H1 (cell line): ENCODE measurements around the gene KLHL29. TPM values are rescaled to one million over a fixed set of nuclear protein-coding genes. Genes with fewer than 3 reads are reported as not detected.

Experiments
- CTCF ChIA-PET: fragments of 300-600 bp; sonication (Branson Sonifier 250); formaldehyde crosslinking; loops from one replicate; lab custom pipeline; 2021; ENCODE audit not compliant: partially characterized antibody; lab: Charles Lee
- POLR2A ChIA-PET: fragments of 300-600 bp; sonication (Branson Sonifier 250); formaldehyde crosslinking; loops from one replicate; lab custom pipeline; 2021; ENCODE audit warnings: inconsistent platforms; ENCODE audit not compliant: partially characterized antibody; lab: Charles Lee
- DNase-seq, 2 experiments: peaks; one replicate each; pipeline versions ENCODE4 v3.0.0 to v3.0.0-alpha.2; 2010 to 2022; ENCODE audit warnings: low spot score in 2 of 2, low read depth in 1 of 2, mixed read lengths in 1 of 2
- FAIRE-seq: peaks from 2 replicates; lab custom pipeline; 2011; peaks lifted over from hg19 to GRCh38; lab: Jason Lieb, UNC
- H2AFZ ChIP-seq: 2 replicates; pipeline ENCODE4 v1.8.1; 2012; ENCODE audit warnings: low read length, inconsistent platforms
- H2AK5ac ChIP-seq: 2 replicates; pipeline ENCODE4 v1.6.1; 2013; ENCODE audit warnings: low read depth, low read length
- H2BK120ac ChIP-seq: replicated peaks from 2 replicates; pipeline ENCODE3; 2013; ENCODE audit warnings: low read depth, low read length, inconsistent platforms
- H2BK12ac ChIP-seq: 2 replicates; pipeline ENCODE4 v1.6.1; 2013; ENCODE audit warnings: low read depth, low read length
- H2BK15ac ChIP-seq: 2 replicates; pipeline ENCODE4 v1.6.1; 2013; ENCODE audit warnings: low read length
- H2BK20ac ChIP-seq: 2 replicates; pipeline ENCODE4 v1.6.1; 2013; ENCODE audit warnings: low read length
- H2BK5ac ChIP-seq: 2 replicates; pipeline ENCODE4 v1.6.1; 2013; ENCODE audit warnings: low read depth, low read length
- H3K14ac ChIP-seq: 2 replicates; pipeline ENCODE4 v1.6.1; 2013; ENCODE audit warnings: inconsistent platforms; ENCODE audit not compliant: insufficient read length
- H3K18ac ChIP-seq: 2 replicates; pipeline ENCODE4 v1.6.1; 2013; ENCODE audit warnings: low read length; ENCODE audit errors: extremely low read depth
- H3K23ac ChIP-seq: 2 replicates; pipeline ENCODE4 v1.6.1; 2013; ENCODE audit warnings: inconsistent platforms; ENCODE audit not compliant: insufficient read length
- H3K23me2 ChIP-seq: 2 replicates; pipeline ENCODE4 v1.6.1; 2013; ENCODE audit warnings: low read depth, low read length
- H3K27ac ChIP-seq: 2 replicates; pipeline ENCODE4 v1.6.1; 2011; ENCODE audit warnings: low read depth, low read length, inconsistent platforms
- H3K27me3 ChIP-seq, 4 experiments: replicated peaks in 1 of 4; 1 replicate in 1 of 4; 2 replicates in 3 of 4; pipeline versions ENCODE4 v1.6.1 to v1.8.1; 2011 to 2013; ENCODE audit warnings: low read length in 3 of 4, mild to moderate bottlenecking in 3 of 4, inconsistent platforms in 2 of 4, mixed read lengths in 2 of 4, moderate library complexity in 1 of 4; ENCODE audit not compliant: control insufficient read depth in 3 of 4, insufficient read depth in 3 of 4; ENCODE audit errors: extremely low read depth in 1 of 4
- H3K36me3 ChIP-seq, 4 experiments: 2 replicates each; pipeline versions ENCODE4 v1.6.1 to v1.8.1; 2011 to 2013; ENCODE audit warnings: mild to moderate bottlenecking in 4 of 4, low read length in 3 of 4, moderate library complexity in 2 of 4, control low read depth in 1 of 4, inconsistent platforms in 1 of 4; ENCODE audit not compliant: insufficient read depth in 4 of 4, control insufficient read depth in 2 of 4
- H3K4ac ChIP-seq: replicated peaks from 2 replicates; pipeline ENCODE3; 2013; ENCODE audit warnings: low read length, low read depth, mixed read lengths, inconsistent platforms; ENCODE audit not compliant: insufficient read length
- H3K4me1 ChIP-seq, 4 experiments: replicated peaks in 1 of 4; 1 replicate in 1 of 4; 2 replicates in 3 of 4; pipeline versions ENCODE4 v1.6.1 to v1.8.1; 2011 to 2013; ENCODE audit warnings: low read length in 3 of 4, inconsistent platforms in 2 of 4, mixed read lengths in 1 of 4; ENCODE audit not compliant: insufficient read depth in 4 of 4, control insufficient read depth in 3 of 4
- H3K4me2 ChIP-seq, 2 experiments: 2 replicates each; pipeline versions ENCODE4 v1.6.1 to v1.8.1; 2011 to 2013; ENCODE audit warnings: low read depth in 2 of 2, low read length in 2 of 2, control low read depth in 1 of 2, inconsistent platforms in 1 of 2, mild to moderate bottlenecking in 1 of 2; ENCODE audit not compliant: insufficient read depth in 1 of 2
- H3K4me3 ChIP-seq, 4 experiments: fragments of 200-600, 300-600 bp in 1 of 4; sonication (generic), shearing (Covaris generic), sonication (Bioruptor Twin) in 1 of 4; 2 replicates each; pipeline versions ENCODE4 v1.5.1 to v1.8.1; 2011 to 2016; ENCODE audit warnings: low read length in 4 of 4, low read depth in 3 of 4, control low read depth in 2 of 4, inconsistent platforms in 2 of 4, mild to moderate bottlenecking in 2 of 4, mixed read lengths in 1 of 4, moderate library complexity in 1 of 4; ENCODE audit not compliant: insufficient read depth in 2 of 4; ENCODE audit errors: extremely low read depth in 1 of 4
- H3K56ac ChIP-seq: replicated peaks from 2 replicates; pipeline ENCODE3; 2013; ENCODE audit warnings: low read depth, mild to moderate bottlenecking, mixed read lengths, low read length, inconsistent platforms; ENCODE audit not compliant: insufficient read length
- H3K79me1 ChIP-seq: 2 replicates; pipeline ENCODE4 v1.6.1; 2013; ENCODE audit warnings: low read depth, low read length, control low read depth
- H3K79me2 ChIP-seq, 2 experiments: 2 replicates each; pipeline versions ENCODE4 v1.6.1 to v1.8.1; 2012 to 2013; ENCODE audit warnings: low read length in 2 of 2, mild to moderate bottlenecking in 2 of 2, inconsistent platforms in 1 of 2; ENCODE audit not compliant: insufficient read depth in 2 of 2, control insufficient read depth in 1 of 2
- H3K9ac ChIP-seq, 4 experiments: replicated peaks in 1 of 4; 1 replicate in 1 of 4; 2 replicates in 3 of 4; pipeline versions ENCODE4 v1.6.1 to v1.8.1; 2011 to 2013; ENCODE audit warnings: low read depth in 3 of 4, low read length in 3 of 4, control low read depth in 2 of 4, mild to moderate bottlenecking in 2 of 4, moderate library complexity in 2 of 4, inconsistent platforms in 1 of 4; ENCODE audit errors: extremely low read depth in 1 of 4
- H3K9me3 ChIP-seq, 2 experiments: 2 replicates each; pipeline versions ENCODE4 v1.6.1 to v1.8.1; 2012 to 2013; ENCODE audit warnings: mild to moderate bottlenecking in 2 of 2, moderate library complexity in 2 of 2, control low read depth in 1 of 2, inconsistent platforms in 1 of 2, low read depth in 1 of 2, low read length in 1 of 2, mixed read lengths in 1 of 2; ENCODE audit not compliant: insufficient read depth in 2 of 2
- H4K20me1 ChIP-seq, 2 experiments: replicated peaks in 1 of 2; 2 replicates each; pipeline versions ENCODE3 to v1.8.1; 2011 to 2013; ENCODE audit warnings: inconsistent platforms in 2 of 2, low read length in 2 of 2, mild to moderate bottlenecking in 1 of 2; ENCODE audit not compliant: insufficient read depth in 2 of 2, control insufficient read depth in 1 of 2
- H4K5ac ChIP-seq: 2 replicates; pipeline ENCODE4 v1.6.1; 2013; ENCODE audit warnings: low read length, low read depth, mixed read lengths, inconsistent platforms; ENCODE audit not compliant: insufficient read length
- H4K8ac ChIP-seq: 2 replicates; pipeline ENCODE4 v1.8.0; 2013; ENCODE audit warnings: mild to moderate bottlenecking, moderate library complexity, low read length, inconsistent platforms; ENCODE audit not compliant: insufficient read depth; ENCODE audit errors: extremely low read depth
- H4K91ac ChIP-seq: replicated peaks from 2 replicates; pipeline ENCODE3; 2013; ENCODE audit warnings: low read length, mixed read lengths, inconsistent platforms; ENCODE audit not compliant: insufficient read length
- BRCA1 ChIP-seq: IDR thresholded peaks from 2 replicates; pipeline ENCODE4 v1.6.1; 2012; ENCODE audit warnings: low read depth, low read length, improper control_type of control experiment
- CBX5 ChIP-seq: fragments of 300-800, 300-1000 bp; sonication (generic); IDR thresholded peaks from 2 replicates; pipeline ENCODE4 v1.7.1; 2016; ENCODE audit warnings: antibody characterized with exemption, low read length, low read depth
- GABPA ChIP-seq: IDR thresholded peaks from 2 replicates; pipeline ENCODE4 v1.6.1; 2011; ENCODE audit warnings: mild to moderate bottlenecking, low read length, moderate library complexity, borderline replicate concordance; ENCODE audit not compliant: insufficient read depth
- JUN ChIP-seq: IDR thresholded peaks from 2 replicates; pipeline ENCODE4 v1.6.1; 2011; ENCODE audit warnings: low read depth, mild to moderate bottlenecking, improper control_type of control experiment, low read length
- KDM4A ChIP-seq: IDR thresholded peaks from one replicate; pipeline ENCODE4 v1.7.1; 2012; ENCODE audit warnings: low read depth, mild to moderate bottlenecking, moderate library complexity, low read length, inconsistent platforms; ENCODE audit not compliant: severe bottlenecking
- POU5F1 ChIP-seq: IDR thresholded peaks from 2 replicates; pipeline ENCODE4 v1.6.1; 2011; ENCODE audit warnings: low read depth, mild to moderate bottlenecking, low read length, moderate library complexity
- RAD21 ChIP-seq, 2 experiments: IDR thresholded peaks in 1 of 2; conservative IDR thresholded peaks in 1 of 2; 2 replicates each; pipeline ENCODE4 v1.6.1; 2011; ENCODE audit warnings: low read depth in 2 of 2, low read length in 2 of 2, improper control_type of control experiment in 1 of 2, inconsistent platforms in 1 of 2, mild to moderate bottlenecking in 1 of 2, moderate library complexity in 1 of 2
- TAF1 ChIP-seq: IDR thresholded peaks from 2 replicates; pipeline ENCODE4 v1.6.1; 2011; ENCODE audit warnings: mild to moderate bottlenecking, low read depth, low read length
- WGBS, 2 experiments: shearing (Covaris generic) in 1 of 2; methylation state at CpG; one replicate each; pipeline versions ENCODE4 v1.1.6 to v1.1.7; 2013 to 2015; ENCODE audit warnings: low lambda C conversion rate in 2 of 2, mixed read lengths in 2 of 2, inconsistent platforms in 1 of 2, low coverage in 1 of 2, missing lambda C conversion rate in 1 of 2; ENCODE audit not compliant: insufficient replicate concordance in 2 of 2, insufficient coverage in 1 of 2, insufficient read length in 1 of 2; ENCODE audit errors: extremely low coverage in 1 of 2, missing lambda C conversion rate in 1 of 2; 5-methylcytosine and 5-hydroxymethylcytosine counted together
- polyA plus RNA-seq, 7 experiments: library from polyadenylated mRNA; depleted of rRNA in 3 of 7; stranded (reverse) in 5 of 7; unstranded in 2 of 7; fragments of >200 nt in 5 of 7; fragments of 200-250 nt in 2 of 7; gene quantifications; 1 replicate in 5 of 7; 2 replicates in 1 of 7; 4 replicates in 1 of 7; pipeline versions ENCODE4 v1.2.1 to v1.2.3, GENCODE V29; 2011 to 2013; ENCODE audit warnings: missing spikeins in 2 of 7, mixed read lengths in 2 of 7
- total RNA-seq: library from RNA; stranded (reverse); fragmentation: NEBNext Ultra II Directional; extraction: Animal tissue kit (Norgen Biotek cat#: 25700); gene quantifications from 2 replicates; pipeline ENCODE4 v1.2.1, GENCODE V29; 2021

The KLHL29 gene
- total and polyA plus RNA-seq, 2 of the 8 experiments (the other 6 are each of a cell fraction or from before 2014, with no cell fraction given): 1.1 to 4.7 TPM

DNA sequence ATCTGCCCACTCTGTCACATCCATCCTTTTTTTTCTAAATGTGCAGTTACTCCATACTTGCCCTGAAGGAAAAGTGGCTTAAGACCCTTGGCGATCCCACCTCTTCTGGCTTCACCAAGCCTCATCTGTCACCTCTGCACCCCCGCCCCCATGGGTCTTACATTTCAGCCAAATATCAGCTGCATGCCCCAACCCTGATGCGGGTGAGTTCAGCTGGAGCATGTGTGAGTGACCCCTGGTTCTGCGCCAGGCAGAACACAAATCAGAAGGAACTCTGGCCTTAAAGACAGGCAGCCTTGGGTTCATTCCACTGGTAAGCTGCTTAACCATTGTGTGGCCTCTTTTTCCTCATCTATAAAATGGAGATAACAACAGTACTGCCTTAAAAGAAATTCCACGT, 194.7 kb downstream of the KLHL29 start:
- DNase-seq (no peak), FAIRE-seq (no peak)
- no peak overlapping the region for H3K56ac ChIP-seq
- H3K36me3 ChIP-seq: no peaks in the 10 kb centered on the region
- H4K5ac ChIP-seq: no peak overlapping the region
- H2AK5ac ChIP-seq: no peak overlapping the region
- no peaks in the 10 kb centered on the region for H3K9me3 ChIP-seq
- H3K23me2 ChIP-seq: no peaks in the 10 kb centered on the region
- H2BK5ac ChIP-seq: no peak overlapping the region
- H3K23ac ChIP-seq: no peak overlapping the region
- 0 out of 7 replicates have a peak, but pooled peaks cover 0 to 2% (median 0%) of the 10 kb centered on the region in 4 experiments for H3K27me3 ChIP-seq
- no peak overlapping the region for H2AFZ ChIP-seq
- H3K79me2 ChIP-seq: no peaks in the 10 kb centered on the region
- WGBS, 2 experiments: 94% methylated on average over 5 of the region's 5 CpGs; no CpG with 5 or more reads in 1 of the 2 experiments
- H4K8ac ChIP-seq: no peak overlapping the region
- no peak overlapping the region for H3K14ac ChIP-seq
- no peak for TF ChIP-seq JUN
- TF ChIP-seq RAD21 (IDR thresholded peaks at IDR 0.05 in 1 of 2, conservative IDR thresholded peaks at IDR 0.05 in 1 of 2; ENCODE audit: low read depth in 2 of 2, low read length in 2 of 2): no peak
- TF ChIP-seq TAF1: no peak
- no peak for TF ChIP-seq GABPA
- no peak for TF ChIP-seq BRCA1
- no peak for TF ChIP-seq KDM4A
- no peak for TF ChIP-seq CBX5
- TF ChIP-seq POU5F1: no peak
- H3K79me1 ChIP-seq: no peaks in the 10 kb centered on the region
- H3K18ac ChIP-seq: no peak overlapping the region
- no peak overlapping the region for H3K27ac ChIP-seq
- no peak overlapping the region for H3K4me3 ChIP-seq
- no peak overlapping the region for H3K9ac ChIP-seq
- no peak overlapping the region for H2BK20ac ChIP-seq
- H3K4me2 ChIP-seq: no peak overlapping the region
- ChIA-PET CTCF (interaction anchor here (1.1 to 1.8 kb wide), 7 partner anchors 10 to 60 kb away, joined by 3 to 6 read pairs (median 4); no protein-coding TSS in a partner anchor), POLR2A (no interaction called here)
- H2BK15ac ChIP-seq: no peak overlapping the region
- no peak overlapping the region for H4K91ac ChIP-seq
- no peak overlapping the region for H3K4ac ChIP-seq
- H2BK12ac ChIP-seq: no peak overlapping the region
- H3K4me1 ChIP-seq: peaks cover 0 to 6% (median 4%) of the 10 kb centered on the region in 4 experiments; a peak in 4 of 7 replicates
- no peak overlapping the region for H2BK120ac ChIP-seq
- no peaks in the 10 kb centered on the region for H4K20me1 ChIP-seq
